Activated CD8-positive, alpha-beta memory T cell treated with anti-CD3 and anti-CD28 coated beads for 24 hours (primary cell): ENCODE results near the gene CD177.
"Not testable (repeated sequence)": the region's sequence is repeated elsewhere in the genome, so short reads cannot be mapped to it uniquely, and the experiment has no call there.

Experiments used
- DNase-seq: peaks from one replicate; pipeline ENCODE4 v3.0.0-alpha.2; 2020

The CD177 gene

GRCh38 chr19:43332058-43332922 is 21.2 kb upstream of the CD177 start:
- DNase-seq: no peak

DNA sequence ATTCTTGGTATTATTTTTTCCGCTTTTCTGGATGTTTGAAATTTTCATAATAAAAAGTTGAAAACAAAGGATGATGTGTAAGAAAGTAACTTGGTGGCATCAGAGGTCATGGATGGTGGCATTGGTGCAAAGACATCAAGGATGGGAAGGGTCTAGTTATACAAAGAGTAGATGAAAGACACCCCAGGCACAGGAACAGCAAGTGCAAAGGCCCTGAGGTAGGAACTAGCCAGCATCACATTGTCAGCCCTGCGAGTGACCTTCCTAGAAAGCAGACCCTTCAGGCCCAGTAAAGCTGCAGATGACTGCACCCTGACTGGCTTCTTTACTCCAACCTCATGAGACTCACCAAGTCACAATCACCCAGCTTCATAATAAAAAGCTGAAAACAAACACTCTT is 17.0 kb upstream of the CD177 start:
- not testable (repeated sequence) for DNase-seq

GRCh38 chr19:43337737-43338136 is 15.7 kb upstream of the CD177 start:
- DNase-seq: no peak

DNA sequence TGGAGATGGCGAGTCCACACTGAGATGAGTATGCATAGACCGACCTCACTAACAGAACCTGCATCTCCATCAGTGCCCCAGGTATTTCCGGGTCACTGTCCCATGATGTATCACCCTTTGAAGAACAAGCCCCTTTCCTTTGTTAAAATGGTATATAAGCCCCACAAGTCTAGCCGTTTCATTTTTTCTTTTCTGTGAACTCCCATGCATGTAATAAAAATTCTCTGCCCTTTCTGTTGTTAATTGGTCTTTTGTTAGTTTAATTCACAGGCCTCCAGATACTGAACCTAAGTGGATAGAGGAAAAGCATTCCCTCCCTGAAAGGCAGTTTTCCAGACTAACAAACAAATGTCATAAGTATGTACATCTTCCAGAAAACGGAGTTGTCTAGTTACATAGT is 15.0 kb upstream of the CD177 start:
- no peak for DNase-seq

- DNase-seq: not testable (repeated sequence)
Observed at GRCh38 chr19:43339243-43339930, 14.1 kb upstream of the CD177 start.

DNA sequence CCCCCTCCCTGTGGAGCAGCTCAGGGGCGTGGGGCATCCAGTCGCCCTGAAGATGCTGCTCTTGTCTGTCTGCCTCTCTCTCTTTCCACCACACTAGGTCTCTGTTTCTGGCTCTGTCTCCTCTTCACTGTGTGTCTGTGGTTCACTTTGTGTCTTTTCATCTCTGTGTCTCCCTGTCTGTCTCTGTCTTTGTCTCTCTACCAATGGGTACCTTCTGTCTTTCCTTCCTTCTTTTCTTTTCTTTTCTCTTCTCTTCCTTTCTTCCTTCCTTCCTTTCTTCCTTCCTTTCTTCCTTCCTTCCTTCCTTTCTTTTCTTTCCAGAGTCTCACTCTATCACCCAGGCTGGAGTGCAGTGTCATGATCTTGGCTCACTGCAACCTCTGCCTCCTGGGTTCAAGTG is 13.4 kb upstream of the CD177 start:
- not testable (repeated sequence) for DNase-seq

- DNase-seq: not testable (repeated sequence)
Observed at GRCh38 chr19:43341098-43341497, 12.4 kb upstream of the CD177 start.

DNA sequence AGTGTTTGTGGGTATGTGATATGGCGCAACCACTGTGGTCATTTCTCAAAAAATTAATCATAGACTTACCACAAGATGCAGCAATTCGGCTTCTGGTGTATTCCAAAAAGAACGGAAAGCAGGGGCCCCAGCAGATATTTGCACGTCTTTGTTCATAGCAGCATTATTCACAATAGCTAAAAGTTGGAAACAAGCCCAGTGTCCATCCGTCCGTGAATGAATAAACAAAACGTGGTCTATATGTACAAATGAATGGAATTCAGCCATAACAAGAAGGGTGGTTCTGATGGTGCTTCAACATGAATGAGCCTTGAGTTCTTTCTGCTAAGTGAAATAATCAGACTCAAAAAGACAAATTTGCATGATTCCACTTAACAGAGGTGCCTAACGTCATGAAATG is 11.4 kb upstream of the CD177 start:
- not testable (repeated sequence) for DNase-seq

DNA sequence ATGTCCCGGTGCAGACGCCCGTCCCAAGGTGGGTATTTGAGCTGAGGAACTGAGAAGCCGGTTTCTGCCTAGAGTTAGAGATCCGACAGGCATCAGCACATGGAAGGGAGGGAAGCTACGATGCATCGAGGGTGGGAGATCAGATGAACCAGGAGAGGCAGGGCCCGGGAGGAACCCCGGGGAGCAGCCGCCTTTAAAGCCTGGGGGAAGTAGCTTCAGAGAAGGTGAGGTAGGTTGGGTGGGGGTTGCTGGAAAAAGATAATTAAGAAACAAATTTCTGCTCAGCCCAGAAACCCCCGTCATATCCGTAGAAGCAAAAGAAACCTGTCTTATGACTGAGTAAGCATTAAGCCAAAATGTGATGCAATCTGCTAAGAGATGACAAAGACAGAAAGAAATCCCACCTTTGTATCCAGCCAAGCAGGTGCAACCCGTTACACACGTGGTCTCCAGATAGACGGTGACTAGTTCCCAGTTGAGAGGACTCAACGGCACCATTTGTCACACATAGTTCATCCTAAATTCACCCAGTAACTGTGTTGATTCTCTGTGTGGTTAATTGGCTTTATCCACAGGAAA is 9.1 kb upstream of the CD177 start:
- not testable (repeated sequence) for DNase-seq

DNA sequence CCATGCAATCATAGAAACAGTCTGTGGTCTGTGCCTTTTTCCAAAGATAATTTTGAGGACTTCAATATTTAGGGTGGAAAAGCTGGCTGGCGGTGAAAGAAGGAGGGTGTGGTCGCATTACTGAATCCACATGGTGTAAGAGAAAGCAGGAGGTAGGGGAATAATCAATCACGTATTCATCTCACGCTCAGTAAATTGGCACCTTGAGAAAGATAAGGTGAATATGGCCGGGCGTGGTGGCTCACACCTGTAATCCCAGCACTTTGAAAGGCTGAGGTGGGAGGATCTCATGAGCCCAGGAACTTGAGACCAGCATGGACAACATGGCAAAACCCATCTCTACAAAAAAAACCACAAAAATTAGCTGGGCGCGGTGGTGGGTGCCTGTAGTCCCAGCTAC is 3.7 kb upstream of the CD177 start:
- not testable (repeated sequence) for DNase-seq

- DNase-seq: no peak
Observed at GRCh38 chr19:43351998-43352746, 1.3 kb upstream of the CD177 start.

DNA sequence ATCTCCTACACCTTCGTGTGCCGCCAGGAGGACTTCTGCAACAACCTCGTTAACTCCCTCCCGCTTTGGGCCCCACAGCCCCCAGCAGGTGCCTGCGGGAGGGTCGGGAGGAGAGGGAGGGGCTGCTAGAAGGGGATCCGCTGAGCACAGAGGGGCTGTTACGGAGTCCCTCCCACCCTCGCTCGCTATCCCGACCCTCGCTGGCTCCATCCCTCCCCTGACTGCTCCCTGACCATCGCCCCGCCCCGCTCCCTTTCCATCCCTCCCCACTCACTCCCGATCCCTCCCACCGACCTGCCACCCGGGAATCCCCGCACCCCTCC is 780 bp downstream of the CD177 start:
- no peak for DNase-seq

DNA sequence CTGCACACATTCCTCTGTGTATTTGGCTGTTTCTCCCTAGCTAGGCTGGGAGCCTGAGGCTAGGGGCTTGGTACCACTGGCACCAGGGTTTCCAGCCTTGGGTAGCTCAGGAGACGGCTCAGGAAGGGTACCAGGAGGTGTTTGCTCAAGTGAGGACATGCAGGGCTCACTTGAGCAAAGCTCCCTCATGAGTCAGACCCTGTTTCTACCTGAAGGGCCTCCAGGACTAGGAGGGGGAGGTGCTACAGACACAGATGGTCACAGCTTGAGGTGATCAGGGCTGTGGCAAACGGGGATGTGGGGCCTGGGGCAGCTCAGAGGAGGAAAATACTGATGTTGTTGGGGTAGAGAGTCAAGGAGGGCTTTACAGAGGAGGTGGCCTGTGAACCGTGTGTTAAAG is 3.3 kb downstream of the CD177 start:
- DNase-seq: not testable (repeated sequence)

DNA sequence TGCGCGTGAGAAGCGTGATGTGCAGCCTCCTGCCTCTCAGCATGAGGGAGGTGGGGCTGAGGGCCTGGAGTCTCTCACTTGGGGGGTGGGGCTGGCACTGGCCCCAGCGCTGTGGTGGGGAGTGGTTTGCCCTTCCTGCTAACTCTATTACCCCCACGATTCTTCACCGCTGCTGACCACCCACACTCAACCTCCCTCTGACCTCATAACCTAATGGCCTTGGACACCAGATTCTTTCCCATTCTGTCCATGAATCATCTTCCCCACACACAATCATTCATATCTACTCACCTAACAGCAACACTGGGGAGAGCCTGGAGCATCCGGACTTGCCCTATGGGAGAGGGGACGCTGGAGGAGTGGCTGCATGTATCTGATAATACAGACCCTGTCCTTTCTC is 8.7 kb downstream of the CD177 start:
- no peak for DNase-seq

- no peak for DNase-seq
Observed at GRCh38 chr19:43362745-43363144, 9.3 kb downstream of the CD177 start.

- DNase-seq: not testable (repeated sequence)
Observed at GRCh38 chr19:43365677-43366076, 12.2 kb downstream of the CD177 start.

- no peak for DNase-seq
Observed at GRCh38 chr19:43367822-43368221, 14.3 kb downstream of the CD177 start.

DNA sequence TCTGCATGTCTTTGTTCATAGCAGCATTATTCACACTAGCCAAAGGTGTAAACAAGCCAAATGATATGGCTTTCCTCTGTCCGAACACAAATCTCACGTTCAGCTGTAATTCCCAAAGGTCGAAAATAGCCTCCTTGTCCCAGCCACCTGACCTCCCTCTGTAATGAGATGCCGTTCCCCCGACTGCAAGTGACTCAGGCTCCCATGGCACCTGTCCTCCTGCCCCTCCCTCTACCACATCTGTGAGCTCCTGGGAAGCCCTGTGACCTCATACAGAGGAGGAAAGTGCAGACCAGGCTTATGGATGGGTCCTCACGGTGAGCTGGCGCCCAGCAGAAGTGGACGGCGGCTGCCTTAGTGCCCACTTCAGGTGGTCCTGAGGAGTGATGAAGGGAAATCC is 15.4 kb downstream of the CD177 start:
- not testable (repeated sequence) for DNase-seq

- no peak for DNase-seq
Observed at GRCh38 chr19:43371909-43372308, 18.4 kb downstream of the CD177 start.

DNA sequence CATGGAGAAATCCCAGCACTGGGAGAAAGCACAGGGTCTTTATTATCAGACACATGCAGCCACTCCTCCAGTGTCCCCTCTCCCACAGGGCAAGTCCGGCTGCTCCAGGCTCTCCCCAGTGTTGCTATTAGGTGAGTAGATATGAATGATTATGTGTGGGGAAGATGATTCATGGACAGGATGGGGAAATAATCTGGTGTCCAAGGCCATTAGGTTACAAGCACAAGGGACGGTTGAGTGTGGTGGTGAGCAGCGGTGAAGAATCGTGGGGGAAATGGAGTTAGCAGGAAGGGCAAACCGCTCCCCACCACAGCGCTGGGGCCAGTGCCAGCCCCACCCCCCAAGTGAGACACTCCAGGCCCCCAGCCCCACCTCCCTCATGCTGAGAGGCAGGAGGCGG is 19.0 kb downstream of the CD177 start:
- no peak for DNase-seq

GRCh38 chr19:43377624-43378023 is 24.1 kb downstream of the CD177 start:
- not testable (repeated sequence) for DNase-seq

DNA sequence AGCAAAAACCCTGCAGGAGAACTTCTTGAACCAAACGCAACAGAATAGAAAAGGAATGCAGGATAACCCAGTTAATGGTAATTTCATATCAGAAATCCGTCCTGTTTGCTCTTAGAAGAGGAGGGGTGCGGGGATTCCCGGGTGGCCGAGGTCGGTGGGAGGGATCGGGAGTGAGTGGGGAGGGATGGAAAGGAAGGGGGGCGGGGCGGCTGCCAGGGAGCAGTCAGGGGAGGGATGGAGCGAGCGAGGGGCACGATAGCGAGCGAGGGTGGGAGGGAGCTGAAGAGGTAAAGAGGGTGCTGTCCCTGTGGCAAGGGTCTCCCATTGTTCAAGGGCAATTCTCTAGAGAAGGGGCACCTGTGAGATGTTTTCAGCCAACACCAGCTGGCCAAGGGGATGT is 26.5 kb downstream of the CD177 start:
- DNase-seq: no peak

DNA sequence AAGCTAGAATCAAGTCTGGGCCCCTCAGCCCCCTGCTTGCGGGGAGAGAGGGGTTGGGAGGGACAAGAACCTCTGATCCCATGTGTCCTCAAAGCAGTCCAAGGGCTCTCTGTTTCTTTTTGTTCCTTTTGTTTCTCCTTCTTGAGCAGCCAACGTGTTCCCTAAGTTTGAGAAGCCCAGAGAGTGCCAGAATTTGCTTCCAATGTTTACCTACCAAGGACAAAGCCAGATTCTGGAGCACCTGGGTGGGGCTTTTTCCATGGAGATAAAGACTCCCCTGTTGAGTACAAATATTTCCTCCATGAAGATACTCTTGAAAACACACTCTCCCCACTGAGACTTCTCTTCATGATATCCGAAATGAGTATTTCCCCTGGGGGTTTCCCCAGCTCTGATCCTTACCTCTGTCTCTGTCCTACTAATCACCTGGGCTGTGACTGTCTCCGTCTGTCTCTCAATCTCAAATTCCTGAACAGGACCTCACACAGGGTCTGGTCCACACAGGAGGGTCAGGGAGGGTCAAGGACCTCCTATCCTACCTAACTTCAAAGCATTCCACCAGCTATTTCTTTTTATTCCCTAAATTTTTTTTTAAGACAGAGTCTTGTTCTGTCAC is 27.4 kb downstream of the CD177 start:
- DNase-seq: no peak
